K562 (cell line): ENCODE results near the gene PGBD1. TPM values are rescaled to one million over a fixed set of nuclear protein-coding genes. Genes with fewer than 3 reads are reported as not detected.

Experiments used
- ARID4B ChIP-seq: sonication (generic); formaldehyde crosslinking; IDR thresholded peaks from 2 replicates; pipeline ENCODE4 v1.8.0; 2022; ENCODE audit warnings: mild to moderate bottlenecking, missing genetic modification reagents
- CREM ChIP-seq: IDR thresholded peaks from 2 replicates; pipeline ENCODE4 v1.6.1; 2014; ENCODE audit warnings: antibody characterized with exemption, low read depth
- DIDO1 ChIP-seq: fragments of 450-650 bp; IDR thresholded peaks from 2 replicates; pipeline ENCODE4 v1.6.1; 2016; ENCODE audit warnings: low read depth, missing biosample characterization, missing genetic modification characterization
- MBD2 ChIP-seq: sonication (generic); IDR thresholded peaks from 2 replicates; pipeline ENCODE4 v1.6.1; 2016; ENCODE audit warnings: low read depth, borderline replicate concordance
- MCM2 ChIP-seq: fragments of 450-650 bp; IDR thresholded peaks from 2 replicates; pipeline ENCODE4 v1.6.1; 2017; ENCODE audit warnings: low read depth, mild to moderate bottlenecking
- NCOA1 ChIP-seq: fragments of 450-650 bp; IDR thresholded peaks from 2 replicates; pipeline ENCODE4 v1.6.1; 2016; ENCODE audit warnings: low read depth
- NCOA4 ChIP-seq: fragments of 450-650 bp; IDR thresholded peaks from 2 replicates; pipeline ENCODE4 v1.6.1; 2018; ENCODE audit warnings: mild to moderate bottlenecking; ENCODE audit not compliant: partially characterized antibody
- NR2F6 ChIP-seq: fragments of 450-650 bp; formaldehyde crosslinking; IDR thresholded peaks from 2 replicates; pipeline ENCODE4 v1.4.0; 2020; ENCODE audit warnings: mild to moderate bottlenecking
- NRF1 ChIP-seq, 2 experiments: fragments of 450-650 bp; IDR thresholded peaks in 1 of 2; conservative IDR thresholded peaks in 1 of 2; 2 replicates each; pipeline ENCODE4 v1.6.1; 2014; ENCODE audit warnings: mild to moderate bottlenecking in 2 of 2
- PTTG1 ChIP-seq: fragments of 450-650 bp; IDR thresholded peaks from 2 replicates; pipeline ENCODE4 v1.6.1; 2016; ENCODE audit warnings: low read depth, mild to moderate bottlenecking, missing genetic modification characterization, missing compliant biosample characterization
- SMAD1 ChIP-seq: fragments of 150-350 bp; IDR thresholded peaks from 2 replicates; pipeline ENCODE4 v1.6.1; 2014; ENCODE audit warnings: low read length, low read depth; ENCODE audit not compliant: partially characterized antibody
- TAF9B ChIP-seq: fragments of 450-650 bp; IDR thresholded peaks from 2 replicates; pipeline ENCODE4 v1.6.1; 2018; ENCODE audit warnings: mild to moderate bottlenecking; ENCODE audit not compliant: partially characterized antibody
- VEZF1 ChIP-seq: fragments of 200-800 bp; sonication (Bioruptor generic); IDR thresholded peaks from 2 replicates; pipeline ENCODE4 v1.6.1; 2017; ENCODE audit warnings: missing genetic modification characterization, missing compliant biosample characterization
- ZNF263 ChIP-seq: sonication (generic); formaldehyde crosslinking; IDR thresholded peaks from 2 replicates; pipeline ENCODE4 v1.8.0; 2022; ENCODE audit warnings: mild to moderate bottlenecking, missing genetic modification reagents, borderline replicate concordance
- ZNF57 ChIP-seq: fragments of 450-650 bp; formaldehyde crosslinking; IDR thresholded peaks from 2 replicates; pipeline ENCODE4 v1.4.0; 2020; ENCODE audit warnings: mild to moderate bottlenecking, moderate library complexity
- polyA plus RNA-seq, 8 experiments: library from polyadenylated mRNA; depleted of rRNA in 4 of 8; stranded (reverse) in 5 of 8; unstranded in 3 of 8; fragments of >200 nt; fragmentation: Nextera tagmentation in 2 of 8; fragmentation: Illumina TruSeq in 1 of 8; extraction: Ambion mirVana in 2 of 8; extraction: Trizol in 1 of 8; gene quantifications; 2 replicates each; pipeline versions ENCODE4 v1.2.1 to v1.2.3, GENCODE V29; 2011 to 2014; ENCODE audit warnings: inconsistent platforms in 1 of 8, missing spikeins in 1 of 8
- total RNA-seq, 7 experiments: library from RNA; depleted of rRNA in 6 of 7; stranded (reverse); fragments of >200 nt in 6 of 7; fragmentation: Illumina TruSeq in 2 of 7; extraction: Trizol in 2 of 7; gene quantifications; 2 replicates each; pipeline versions ENCODE4 v1.2.1 to v1.2.3, GENCODE V29; 2011 to 2021; ENCODE audit warnings: low replicate concordance in 1 of 7
- TF ChIP-seq, protein P1 (sequence below): fragments of 200-800 bp; sonication (Bioruptor generic); IDR thresholded peaks from 2 replicates; pipeline ENCODE4 v1.6.1; 2016; ENCODE audit warnings: missing genetic modification characterization, missing compliant biosample characterization

The PGBD1 gene
- total and polyA plus RNA-seq, 9 of the 15 experiments (the other 6 are each of a cell fraction or from before 2014, with no cell fraction given), result 3.3 to 9.0 (median 7.3) TPM

GRCh38 chr6:28266962-28267694 lies 14.2 kb upstream of the PGBD1 start, which contains the start of gene ZSCAN26 (continued):
- TF ChIP-seq ZNF263 (peak; percentile 71; the same call in 1 of the 2 replicates), CREM (peak; percentile 73), PTTG1 (tag) (no peak), NCOA1 (no peak; the same call in 1 of the 2 replicates), MBD2 (0 out of 2 replicates have a peak, but pooled peaks have one; percentile 62), NCOA4 (peak; percentile 52), NRF1 (conservative IDR thresholded peaks at IDR 0.05 in 1 of 2, IDR thresholded peaks at IDR 0.05 in 1 of 2) (peak; percentile 14 to 46; a peak in 1 of 4 replicates), DIDO1 (tag) (peak; percentile 92), NR2F6 (CRISPR knock-in tag) (no peak), ARID4B (CRISPR knock-in tag) (no peak), MCM2 (no peak), SMAD1 (peak; percentile 31), VEZF1 (CRISPR knock-in tag) (peak; percentile 57; the same call in 1 of the 2 replicates), TAF9B (peak; percentile 88), ZNF57 (CRISPR knock-in tag) (0 out of 2 replicates have a peak, but pooled peaks have one; percentile 56)
- TF ChIP-seq, protein P1, sequence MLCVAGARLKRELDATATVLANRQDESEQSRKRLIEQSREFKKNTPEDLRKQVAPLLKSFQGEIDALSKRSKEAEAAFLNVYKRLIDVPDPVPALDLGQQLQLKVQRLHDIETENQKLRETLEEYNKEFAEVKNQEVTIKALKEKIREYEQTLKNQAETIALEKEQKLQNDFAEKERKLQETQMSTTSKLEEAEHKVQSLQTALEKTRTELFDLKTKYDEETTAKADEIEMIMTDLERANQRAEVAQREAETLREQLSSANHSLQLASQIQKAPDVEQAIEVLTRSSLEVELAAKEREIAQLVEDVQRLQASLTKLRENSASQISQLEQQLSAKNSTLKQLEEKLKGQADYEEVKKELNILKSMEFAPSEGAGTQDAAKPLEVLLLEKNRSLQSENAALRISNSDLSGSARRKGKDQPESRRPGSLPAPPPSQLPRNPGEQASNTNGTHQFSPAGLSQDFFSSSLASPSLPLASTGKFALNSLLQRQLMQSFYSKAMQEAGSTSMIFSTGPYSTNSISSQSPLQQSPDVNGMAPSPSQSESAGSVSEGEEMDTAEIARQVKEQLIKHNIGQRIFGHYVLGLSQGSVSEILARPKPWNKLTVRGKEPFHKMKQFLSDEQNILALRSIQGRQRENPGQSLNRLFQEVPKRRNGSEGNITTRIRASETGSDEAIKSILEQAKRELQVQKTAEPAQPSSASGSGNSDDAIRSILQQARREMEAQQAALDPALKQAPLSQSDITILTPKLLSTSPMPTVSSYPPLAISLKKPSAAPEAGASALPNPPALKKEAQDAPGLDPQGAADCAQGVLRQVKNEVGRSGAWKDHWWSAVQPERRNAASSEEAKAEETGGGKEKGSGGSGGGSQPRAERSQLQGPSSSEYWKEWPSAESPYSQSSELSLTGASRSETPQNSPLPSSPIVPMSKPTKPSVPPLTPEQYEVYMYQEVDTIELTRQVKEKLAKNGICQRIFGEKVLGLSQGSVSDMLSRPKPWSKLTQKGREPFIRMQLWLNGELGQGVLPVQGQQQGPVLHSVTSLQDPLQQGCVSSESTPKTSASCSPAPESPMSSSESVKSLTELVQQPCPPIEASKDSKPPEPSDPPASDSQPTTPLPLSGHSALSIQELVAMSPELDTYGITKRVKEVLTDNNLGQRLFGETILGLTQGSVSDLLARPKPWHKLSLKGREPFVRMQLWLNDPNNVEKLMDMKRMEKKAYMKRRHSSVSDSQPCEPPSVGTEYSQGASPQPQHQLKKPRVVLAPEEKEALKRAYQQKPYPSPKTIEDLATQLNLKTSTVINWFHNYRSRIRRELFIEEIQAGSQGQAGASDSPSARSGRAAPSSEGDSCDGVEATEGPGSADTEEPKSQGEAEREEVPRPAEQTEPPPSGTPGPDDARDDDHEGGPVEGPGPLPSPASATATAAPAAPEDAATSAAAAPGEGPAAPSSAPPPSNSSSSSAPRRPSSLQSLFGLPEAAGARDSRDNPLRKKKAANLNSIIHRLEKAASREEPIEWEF (CRISPR knock-in tag), result no peak
